SK-N-SH treated with all-trans-retinoic acid at 6 μM for 48 hours (cell line): ENCODE results near the gene HS3ST4.

Experiments
- ATAC-seq: fragments of 200-7000 bp; cut with Tn5 transposase; 3 replicates; pipeline ENCODE4 v1.9.1; 2020; ENCODE audit warnings: mild to moderate bottlenecking, moderate library complexity
- ARNTL ChIP-seq: fragments of 450-650 bp; formaldehyde crosslinking; IDR thresholded peaks from 2 replicates; pipeline ENCODE4 v1.5.0; 2020; ENCODE audit warnings: low read depth, mild to moderate bottlenecking, moderate library complexity, borderline replicate concordance
- BACH2 ChIP-seq: fragments of 250-450 bp; sonication (Bioruptor Pico); IDR thresholded peaks from 2 replicates; pipeline ENCODE4 v1.9.0; 2021; ENCODE audit warnings: mild to moderate bottlenecking, borderline replicate concordance
- CSDC2 ChIP-seq: fragments of 250-450 bp; sonication (Bioruptor Pico); IDR thresholded peaks from 2 replicates; pipeline ENCODE4 v1.5.0; 2020; ENCODE audit warnings: mild to moderate bottlenecking, moderate library complexity
- ESRRG ChIP-seq: fragments of 250-450 bp; sonication (Bioruptor Pico); IDR thresholded peaks from 2 replicates; pipeline ENCODE4 v1.6.1; 2021; ENCODE audit warnings: mild to moderate bottlenecking
- GLIS3 ChIP-seq: fragments of 250-450 bp; sonication (Bioruptor Pico); IDR thresholded peaks from 2 replicates; pipeline ENCODE4 v1.5.0; 2020; ENCODE audit warnings: mild to moderate bottlenecking, moderate library complexity
- ISL1 ChIP-seq: fragments of 250-450 bp; sonication (Bioruptor Pico); IDR thresholded peaks from 2 replicates; pipeline ENCODE4 v2.1.2; 2022; ENCODE audit warnings: mild to moderate bottlenecking, moderate library complexity
- OSR1 ChIP-seq: fragments of 250-450 bp; sonication (Bioruptor Pico); IDR thresholded peaks from 2 replicates; pipeline ENCODE4 v1.8.0; 2022; ENCODE audit warnings: moderate library complexity, mild to moderate bottlenecking, inconsistent platforms
- PPARA ChIP-seq: fragments of 250-450 bp; sonication (Bioruptor Pico); IDR thresholded peaks from 2 replicates; pipeline ENCODE4 v1.5.0; 2020; ENCODE audit warnings: mild to moderate bottlenecking, borderline replicate concordance
- RARB ChIP-seq: fragments of 250-450 bp; sonication (Bioruptor Pico); IDR thresholded peaks from 2 replicates; pipeline ENCODE4 v1.8.0; 2021; ENCODE audit warnings: mild to moderate bottlenecking, moderate library complexity
- SNAI2 ChIP-seq: fragments of 250-450 bp; sonication (Bioruptor Pico); IDR thresholded peaks from 2 replicates; pipeline ENCODE4 v1.5.0; 2020; ENCODE audit warnings: mild to moderate bottlenecking, moderate library complexity
- TOX ChIP-seq: fragments of 250-450 bp; sonication (Bioruptor Pico); IDR thresholded peaks from 2 replicates; pipeline ENCODE4 v1.8.0; 2021; ENCODE audit warnings: mild to moderate bottlenecking, moderate library complexity, borderline replicate concordance
- ZC3H10 ChIP-seq: fragments of 250-450 bp; sonication (Bioruptor Pico); IDR thresholded peaks from 2 replicates; pipeline ENCODE4 v1.5.1; 2021; ENCODE audit warnings: mild to moderate bottlenecking, moderate library complexity
- ZFP3 ChIP-seq: fragments of 250-450 bp; sonication (Bioruptor Pico); IDR thresholded peaks from 2 replicates; pipeline ENCODE4 v1.5.0; 2020; ENCODE audit warnings: mild to moderate bottlenecking, moderate library complexity
- ZFP30 ChIP-seq: fragments of 450-650 bp; formaldehyde crosslinking; IDR thresholded peaks from 2 replicates; pipeline ENCODE4 v1.5.0; 2022; ENCODE audit warnings: mild to moderate bottlenecking, moderate library complexity
- ZNF565 ChIP-seq: fragments of 450-650 bp; formaldehyde crosslinking; conservative IDR thresholded peaks from 2 replicates; pipeline ENCODE4 v1.5.0; 2020; ENCODE audit warnings: low read depth, mild to moderate bottlenecking, moderate library complexity
- ZNF8 ChIP-seq: fragments of 450-650 bp; formaldehyde crosslinking; IDR thresholded peaks from 2 replicates; pipeline ENCODE4 v1.5.0; 2020; ENCODE audit warnings: mild to moderate bottlenecking, moderate library complexity
- TF ChIP-seq, protein P1 (sequence below): fragments of 250-450 bp; sonication (Bioruptor Pico); IDR thresholded peaks from 2 replicates; pipeline ENCODE4 v1.5.1; 2020; ENCODE audit warnings: low read depth, mild to moderate bottlenecking, moderate library complexity
- TF ChIP-seq, protein P2 (sequence below): fragments of 250-450 bp; sonication (Bioruptor Pico); IDR thresholded peaks from 2 replicates; pipeline ENCODE4 v1.5.1; 2021; ENCODE audit warnings: mild to moderate bottlenecking, moderate library complexity
- TF ChIP-seq, protein P3 (sequence below): fragments of 250-450 bp; sonication (Bioruptor Pico); IDR thresholded peaks from 2 replicates; pipeline ENCODE4 v1.8.0; 2021; ENCODE audit warnings: low read depth, mild to moderate bottlenecking, moderate library complexity, borderline replicate concordance
- TF ChIP-seq, protein P4 (sequence below): fragments of 250-450 bp; sonication (Bioruptor Pico); IDR thresholded peaks from 2 replicates; pipeline ENCODE4 v1.8.0; 2020; ENCODE audit warnings: mild to moderate bottlenecking, moderate library complexity, borderline replicate concordance
- TF ChIP-seq, protein P5 (sequence below): fragments of 250-450 bp; sonication (Bioruptor Pico); IDR thresholded peaks from 2 replicates; pipeline ENCODE4 v1.5.0; 2020; ENCODE audit warnings: mild to moderate bottlenecking, moderate library complexity

Gene HS3ST4

DNA sequence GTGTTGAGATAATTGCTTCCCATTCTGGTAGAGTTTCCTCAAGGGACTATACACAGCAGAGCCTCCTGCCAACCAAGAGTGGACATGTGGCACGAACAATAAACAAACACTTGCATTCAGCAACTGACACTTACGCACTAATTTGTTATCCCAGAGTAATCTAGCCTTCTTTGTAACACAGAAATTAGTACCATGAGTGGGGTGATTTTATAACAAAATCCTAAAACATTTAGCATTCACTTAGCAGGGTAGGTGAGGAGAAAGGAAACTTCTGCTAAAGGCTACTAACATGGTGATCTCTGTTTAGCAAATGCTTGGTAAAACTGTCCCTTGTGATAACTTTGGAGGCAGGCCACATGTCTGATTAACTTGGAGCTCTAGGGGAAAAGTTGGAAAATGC, 325.2 kb downstream of the HS3ST4 start:
- TF ChIP-seq ZFP30 (no peak), PPARA (CRISPR knock-in tag) (no peak), CSDC2 (CRISPR knock-in tag) (no peak), TOX (CRISPR knock-in tag) (no peak), ZFP3 (no peak), ZNF565 (CRISPR knock-in tag) (no peak), ZNF8 (CRISPR knock-in tag) (no peak), BACH2 (no peak), OSR1 (CRISPR knock-in tag) (no peak), RARB (CRISPR knock-in tag) (no peak), ISL1 (CRISPR knock-in tag) (no peak), GLIS3 (CRISPR knock-in tag) (no peak), SNAI2 (CRISPR knock-in tag) (no peak)
- TF ChIP-seq, protein P1, sequence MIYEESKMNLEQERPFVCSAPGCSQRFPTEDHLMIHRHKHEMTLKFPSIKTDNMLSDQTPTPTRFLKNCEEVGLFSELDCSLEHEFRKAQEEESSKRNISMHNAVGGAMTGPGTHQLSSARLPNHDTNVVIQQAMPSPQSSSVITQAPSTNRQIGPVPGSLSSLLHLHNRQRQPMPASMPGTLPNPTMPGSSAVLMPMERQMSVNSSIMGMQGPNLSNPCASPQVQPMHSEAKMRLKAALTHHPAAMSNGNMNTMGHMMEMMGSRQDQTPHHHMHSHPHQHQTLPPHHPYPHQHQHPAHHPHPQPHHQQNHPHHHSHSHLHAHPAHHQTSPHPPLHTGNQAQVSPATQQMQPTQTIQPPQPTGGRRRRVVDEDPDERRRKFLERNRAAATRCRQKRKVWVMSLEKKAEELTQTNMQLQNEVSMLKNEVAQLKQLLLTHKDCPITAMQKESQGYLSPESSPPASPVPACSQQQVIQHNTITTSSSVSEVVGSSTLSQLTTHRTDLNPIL, result no peak
- TF ChIP-seq, protein P2, sequence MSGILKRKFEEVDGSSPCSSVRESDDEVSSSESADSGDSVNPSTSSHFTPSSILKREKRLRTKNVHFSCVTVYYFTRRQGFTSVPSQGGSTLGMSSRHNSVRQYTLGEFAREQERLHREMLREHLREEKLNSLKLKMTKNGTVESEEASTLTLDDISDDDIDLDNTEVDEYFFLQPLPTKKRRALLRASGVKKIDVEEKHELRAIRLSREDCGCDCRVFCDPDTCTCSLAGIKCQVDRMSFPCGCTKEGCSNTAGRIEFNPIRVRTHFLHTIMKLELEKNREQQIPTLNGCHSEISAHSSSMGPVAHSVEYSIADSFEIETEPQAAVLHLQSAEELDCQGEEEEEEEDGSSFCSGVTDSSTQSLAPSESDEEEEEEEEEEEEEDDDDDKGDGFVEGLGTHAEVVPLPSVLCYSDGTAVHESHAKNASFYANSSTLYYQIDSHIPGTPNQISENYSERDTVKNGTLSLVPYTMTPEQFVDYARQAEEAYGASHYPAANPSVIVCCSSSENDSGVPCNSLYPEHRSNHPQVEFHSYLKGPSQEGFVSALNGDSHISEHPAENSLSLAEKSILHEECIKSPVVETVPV (CRISPR knock-in tag), result no peak
- TF ChIP-seq, protein P3, sequence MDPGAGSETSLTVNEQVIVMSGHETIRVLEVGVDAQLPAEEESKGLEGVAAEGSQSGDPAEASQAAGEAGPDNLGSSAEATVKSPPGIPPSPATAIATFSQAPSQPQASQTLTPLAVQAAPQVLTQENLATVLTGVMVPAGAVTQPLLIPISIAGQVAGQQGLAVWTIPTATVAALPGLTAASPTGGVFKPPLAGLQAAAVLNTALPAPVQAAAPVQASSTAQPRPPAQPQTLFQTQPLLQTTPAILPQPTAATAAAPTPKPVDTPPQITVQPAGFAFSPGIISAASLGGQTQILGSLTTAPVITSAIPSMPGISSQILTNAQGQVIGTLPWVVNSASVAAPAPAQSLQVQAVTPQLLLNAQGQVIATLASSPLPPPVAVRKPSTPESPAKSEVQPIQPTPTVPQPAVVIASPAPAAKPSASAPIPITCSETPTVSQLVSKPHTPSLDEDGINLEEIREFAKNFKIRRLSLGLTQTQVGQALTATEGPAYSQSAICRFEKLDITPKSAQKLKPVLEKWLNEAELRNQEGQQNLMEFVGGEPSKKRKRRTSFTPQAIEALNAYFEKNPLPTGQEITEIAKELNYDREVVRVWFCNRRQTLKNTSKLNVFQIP (CRISPR knock-in tag), result no peak
- TF ChIP-seq, protein P4, sequence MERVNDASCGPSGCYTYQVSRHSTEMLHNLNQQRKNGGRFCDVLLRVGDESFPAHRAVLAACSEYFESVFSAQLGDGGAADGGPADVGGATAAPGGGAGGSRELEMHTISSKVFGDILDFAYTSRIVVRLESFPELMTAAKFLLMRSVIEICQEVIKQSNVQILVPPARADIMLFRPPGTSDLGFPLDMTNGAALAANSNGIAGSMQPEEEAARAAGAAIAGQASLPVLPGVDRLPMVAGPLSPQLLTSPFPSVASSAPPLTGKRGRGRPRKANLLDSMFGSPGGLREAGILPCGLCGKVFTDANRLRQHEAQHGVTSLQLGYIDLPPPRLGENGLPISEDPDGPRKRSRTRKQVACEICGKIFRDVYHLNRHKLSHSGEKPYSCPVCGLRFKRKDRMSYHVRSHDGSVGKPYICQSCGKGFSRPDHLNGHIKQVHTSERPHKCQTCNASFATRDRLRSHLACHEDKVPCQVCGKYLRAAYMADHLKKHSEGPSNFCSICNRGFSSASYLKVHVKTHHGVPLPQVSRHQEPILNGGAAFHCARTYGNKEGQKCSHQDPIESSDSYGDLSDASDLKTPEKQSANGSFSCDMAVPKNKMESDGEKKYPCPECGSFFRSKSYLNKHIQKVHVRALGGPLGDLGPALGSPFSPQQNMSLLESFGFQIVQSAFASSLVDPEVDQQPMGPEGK (CRISPR knock-in tag), result no peak
- TF ChIP-seq, protein P5, sequence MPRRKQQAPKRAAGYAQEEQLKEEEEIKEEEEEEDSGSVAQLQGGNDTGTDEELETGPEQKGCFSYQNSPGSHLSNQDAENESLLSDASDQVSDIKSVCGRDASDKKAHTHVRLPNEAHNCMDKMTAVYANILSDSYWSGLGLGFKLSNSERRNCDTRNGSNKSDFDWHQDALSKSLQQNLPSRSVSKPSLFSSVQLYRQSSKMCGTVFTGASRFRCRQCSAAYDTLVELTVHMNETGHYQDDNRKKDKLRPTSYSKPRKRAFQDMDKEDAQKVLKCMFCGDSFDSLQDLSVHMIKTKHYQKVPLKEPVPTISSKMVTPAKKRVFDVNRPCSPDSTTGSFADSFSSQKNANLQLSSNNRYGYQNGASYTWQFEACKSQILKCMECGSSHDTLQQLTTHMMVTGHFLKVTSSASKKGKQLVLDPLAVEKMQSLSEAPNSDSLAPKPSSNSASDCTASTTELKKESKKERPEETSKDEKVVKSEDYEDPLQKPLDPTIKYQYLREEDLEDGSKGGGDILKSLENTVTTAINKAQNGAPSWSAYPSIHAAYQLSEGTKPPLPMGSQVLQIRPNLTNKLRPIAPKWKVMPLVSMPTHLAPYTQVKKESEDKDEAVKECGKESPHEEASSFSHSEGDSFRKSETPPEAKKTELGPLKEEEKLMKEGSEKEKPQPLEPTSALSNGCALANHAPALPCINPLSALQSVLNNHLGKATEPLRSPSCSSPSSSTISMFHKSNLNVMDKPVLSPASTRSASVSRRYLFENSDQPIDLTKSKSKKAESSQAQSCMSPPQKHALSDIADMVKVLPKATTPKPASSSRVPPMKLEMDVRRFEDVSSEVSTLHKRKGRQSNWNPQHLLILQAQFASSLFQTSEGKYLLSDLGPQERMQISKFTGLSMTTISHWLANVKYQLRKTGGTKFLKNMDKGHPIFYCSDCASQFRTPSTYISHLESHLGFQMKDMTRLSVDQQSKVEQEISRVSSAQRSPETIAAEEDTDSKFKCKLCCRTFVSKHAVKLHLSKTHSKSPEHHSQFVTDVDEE, result no peak
- TF ChIP-seq, all 23 proteins: peak for 0
- ATAC-seq, result no peak

DNA sequence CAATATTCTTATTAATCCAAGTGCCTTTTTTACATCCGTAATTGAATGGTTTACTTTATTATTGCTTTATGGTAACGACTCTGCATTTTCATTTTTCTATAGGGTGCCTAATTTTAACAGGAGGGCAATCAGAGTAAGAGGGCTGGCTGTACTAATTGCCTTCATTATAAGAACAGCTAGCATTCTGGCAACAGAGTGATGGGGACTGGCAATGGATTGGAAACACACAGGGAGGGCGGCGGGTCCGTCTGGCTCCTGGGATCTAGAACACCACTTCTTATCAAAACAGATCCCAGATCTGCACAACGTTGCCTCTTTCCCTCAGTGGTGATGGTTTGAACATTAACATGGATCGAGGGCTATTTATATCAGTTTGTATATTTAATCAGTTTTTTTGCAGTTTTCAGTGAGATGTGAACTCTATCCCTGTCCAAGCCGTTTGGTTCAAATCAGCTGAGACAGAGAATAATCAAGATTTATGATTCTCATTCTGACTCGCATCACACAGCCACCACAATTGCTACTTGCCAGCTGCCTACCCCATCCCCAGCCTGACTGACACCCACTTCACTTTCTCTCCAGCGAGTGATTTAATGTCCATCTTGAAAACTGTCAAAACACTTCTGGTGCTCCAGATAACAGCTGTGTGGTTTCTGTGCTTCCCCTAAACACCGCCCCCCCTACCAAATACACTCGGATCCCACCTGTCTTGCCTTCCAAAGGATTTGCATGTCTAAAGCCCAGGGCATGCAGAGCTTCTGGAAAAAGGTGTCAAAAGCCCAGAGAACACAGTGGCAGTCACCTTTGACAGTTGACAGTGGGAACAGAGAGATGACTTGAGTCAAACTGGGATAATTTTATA, 327.9 kb downstream of the HS3ST4 start:
- TF ChIP-seq ARNTL (no peak), OSR1 (CRISPR knock-in tag) (no peak), BACH2 (no peak), ZNF565 (CRISPR knock-in tag) (no peak), ESRRG (CRISPR knock-in tag) (no peak), ZFP3 (no peak), ZC3H10 (CRISPR knock-in tag) (no peak), SNAI2 (CRISPR knock-in tag) (no peak), CSDC2 (CRISPR knock-in tag) (no peak), RARB (CRISPR knock-in tag) (no peak), GLIS3 (CRISPR knock-in tag) (no peak), ZFP30 (no peak), ISL1 (CRISPR knock-in tag) (no peak), PPARA (CRISPR knock-in tag) (no peak)
- TF ChIP-seq, protein P4 (CRISPR knock-in tag), result no peak
- TF ChIP-seq, protein P5, result no peak
- TF ChIP-seq, protein P2 (CRISPR knock-in tag), result no peak
- ATAC-seq, result no peak
